PC-9 (cell line): Measurements from ENCODE around the gene TENM4. TPM values are rescaled to one million over a fixed set of nuclear protein-coding genes. Genes with fewer than 3 reads are reported as not detected.

Experiments
- BruUV-seq: library from RNA; stranded (reverse); fragments of 400-500 nt; replicated peaks from 2 replicates; lab custom pipeline; 2021; lab: Mats Ljungman, UMichigan
- CTCF ChIA-PET: fragments of 300-600 bp; sonication (Branson Sonifier 250); formaldehyde crosslinking; loops from one replicate; lab custom pipeline; 2022; ENCODE audit warnings: antibody characterized with exemption; lab: Charles Lee
- POLR2A ChIA-PET: fragments of 300-600 bp; sonication (Branson Sonifier 250); formaldehyde crosslinking; loops from one replicate; lab custom pipeline; 2022; ENCODE audit warnings: antibody characterized with exemption; ENCODE audit not compliant: unreplicated experiment; lab: Charles Lee
- DNase-seq, 2 experiments: peaks; one replicate each; pipeline versions ENCODE4 v3.0.0 to v3.0.0-alpha.2; 2015 to 2022; ENCODE audit warnings: mixed read lengths in 1 of 2
- H2AFZ ChIP-seq: fragments of 200-600 bp; sonication (generic); 2 replicates; pipeline ENCODE4 v1.8.1; 2017; ENCODE audit warnings: antibody characterized with exemption
- H3F3A ChIP-seq: fragments of 200-600 bp; sonication (generic); 2 replicates; pipeline ENCODE4 v1.8.1; 2017; ENCODE audit warnings: antibody characterized with exemption, mild to moderate bottlenecking, low read depth; ENCODE audit not compliant: insufficient read depth
- H3K27ac ChIP-seq: fragments of 200-600 bp; sonication (generic); 2 replicates; pipeline ENCODE4 v1.6.1; 2016; ENCODE audit warnings: mixed run types
- H3K27me3 ChIP-seq: fragments of 200-600 bp; sonication (generic); 2 replicates; pipeline ENCODE4 v1.6.1; 2016; ENCODE audit warnings: low read depth, mixed run types; ENCODE audit not compliant: insufficient read depth
- H3K36me3 ChIP-seq: fragments of 200-600 bp; sonication (generic); 2 replicates; pipeline ENCODE4 v1.6.1; 2016; ENCODE audit warnings: low read depth, mixed run types
- H3K4me1 ChIP-seq: fragments of 200-600 bp; sonication (generic); replicated peaks from 2 replicates; pipeline ENCODE4 v1.6.1; 2016; ENCODE audit warnings: mixed run types; ENCODE audit not compliant: insufficient read depth
- H3K4me2 ChIP-seq: fragments of 200-600 bp; sonication (generic); 2 replicates; pipeline ENCODE4 v1.6.1; 2017; ENCODE audit warnings: mixed run types
- H3K4me3 ChIP-seq: fragments of 200-600 bp; sonication (generic); 2 replicates; pipeline ENCODE4 v1.6.1; 2016; ENCODE audit warnings: mixed run types
- H3K79me2 ChIP-seq: fragments of 200-600 bp; sonication (generic); 2 replicates; pipeline ENCODE4 v1.6.1; 2017; ENCODE audit warnings: low read depth, mixed run types
- H3K9me2 ChIP-seq: fragments of 200-600 bp; sonication (generic); 2 replicates; pipeline ENCODE4 v1.8.1; 2017; ENCODE audit warnings: mild to moderate bottlenecking; ENCODE audit not compliant: insufficient read depth
- H3K9me3 ChIP-seq: fragments of 200-600 bp; sonication (generic); 2 replicates; pipeline ENCODE4 v1.8.1; 2016; ENCODE audit warnings: low read depth; ENCODE audit not compliant: insufficient read depth
- H4K20me1 ChIP-seq: fragments of 200-600 bp; sonication (generic); 2 replicates; pipeline ENCODE4 v1.8.1; 2017; ENCODE audit not compliant: insufficient read depth
- CTCF ChIP-seq: fragments of 200-600 bp; sonication (generic); conservative IDR thresholded peaks from 2 replicates; pipeline ENCODE4 v1.6.1; 2017; ENCODE audit warnings: mixed run types, antibody characterized with exemption, mild to moderate bottlenecking, moderate library complexity
- EZH2 ChIP-seq: fragments of 200-600 bp; sonication (generic); IDR thresholded peaks from 2 replicates; pipeline ENCODE4 v1.8.0; 2017; ENCODE audit warnings: antibody characterized with exemption, low read depth
- intact Hi-C: fragments of 100-400 bp; cut with micrococcal nuclease; formaldehyde crosslinking; loops from one replicate; pipeline ENCODE4 v1.10.0; 2022; ENCODE audit not compliant: unreplicated experiment
- total RNA-seq: library from RNA; stranded (reverse); gene quantifications from 2 replicates; pipeline ENCODE4 v1.2.3, GENCODE V29; 2021

TENM4 gene
- total RNA-seq, 1 experiment from 2014 or later, result not detected

DNA sequence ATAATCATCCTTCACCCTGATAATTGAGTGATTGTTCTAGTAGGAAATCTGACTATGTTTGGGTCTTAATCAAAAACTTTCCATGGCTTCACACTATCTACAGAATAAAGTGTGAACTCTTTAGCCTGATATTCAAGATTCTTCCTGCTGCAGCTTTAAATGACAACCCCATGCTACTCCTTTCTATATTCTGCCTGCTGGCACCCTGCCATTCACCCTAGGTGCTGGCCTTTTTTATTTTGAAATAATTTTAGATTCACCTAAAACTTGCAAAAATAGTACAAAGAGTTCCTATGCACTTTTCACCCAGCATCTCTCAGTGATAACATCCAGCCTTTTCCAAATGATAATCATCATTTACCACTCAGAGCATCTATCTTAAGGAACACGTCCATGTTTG, 502.8 kb downstream of the TENM4 start:
- no peaks in the 10 kb centered on the region for H3K9me3 ChIP-seq
- no peaks in the 10 kb centered on the region for H3K36me3 ChIP-seq
- ChIA-PET CTCF (no interaction called here), POLR2A (no interaction called here)
- H3K27ac ChIP-seq, result no peak overlapping the region
- intact Hi-C loops, result no loop called here
- no peaks in the 10 kb centered on the region for H3F3A ChIP-seq
- no peak for TF ChIP-seq EZH2
- no peak for TF ChIP-seq CTCF
- no peak overlapping the region for H3K4me3 ChIP-seq
- no peaks in the 10 kb centered on the region for H3K9me2 ChIP-seq
- H3K79me2 ChIP-seq, result no peaks in the 10 kb centered on the region
- no peak overlapping the region for H2AFZ ChIP-seq
- H3K4me1 ChIP-seq, result no peaks in the 10 kb centered on the region
- H3K4me2 ChIP-seq, result no peak overlapping the region
- peaks cover 41% of the 10 kb centered on the region for H3K27me3 ChIP-seq
- no peak for DNase-seq
- H4K20me1 ChIP-seq, result no peaks in the 10 kb centered on the region
- no TSS peak for BruUV-seq

DNA sequence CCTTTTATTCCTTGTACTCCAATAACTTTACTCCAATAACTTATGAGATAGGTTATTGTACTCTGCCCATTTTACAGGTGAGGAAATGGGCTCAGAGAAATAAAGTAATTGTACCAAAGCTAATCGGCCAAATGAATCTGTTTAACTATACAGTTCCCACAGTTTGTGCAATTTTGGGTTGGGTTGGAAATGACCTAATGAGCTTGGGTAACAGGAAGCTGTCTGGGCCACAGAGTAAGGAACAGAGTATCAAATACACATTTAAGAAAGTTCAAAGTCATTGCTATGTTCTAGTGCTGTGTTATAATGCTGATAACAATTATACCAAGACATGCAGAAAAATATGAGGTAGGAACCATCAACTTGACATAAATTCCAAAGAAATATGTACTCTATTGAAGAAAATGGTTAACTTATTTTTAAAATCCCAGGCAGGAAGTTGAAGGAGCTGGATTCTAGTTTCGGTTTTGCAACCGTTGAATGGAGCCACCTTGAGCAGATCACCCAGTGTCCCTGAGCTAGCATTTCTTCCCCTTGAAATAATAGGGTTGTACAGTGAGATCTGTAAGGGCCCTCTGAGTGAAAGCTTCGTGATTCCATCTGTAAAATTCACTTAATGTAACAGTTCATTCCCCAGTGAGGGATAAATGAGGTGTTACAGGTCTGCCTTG, 505.3 kb downstream of the TENM4 start:
- TF ChIP-seq CTCF (no peak), EZH2 (no peak)
- Histone ChIP-seq H2AFZ (no peak overlapping the region), H3K4me1 (no peaks in the 10 kb centered on the region), H3K4me3 (no peak overlapping the region), H3K36me3 (no peaks in the 10 kb centered on the region), H3K79me2 (no peaks in the 10 kb centered on the region), H3K27me3 (peaks cover 60% of the 10 kb centered on the region), H3K4me2 (peak overlapping the region; percentile 1; the same call in 1 of the 2 replicates), H4K20me1 (no peaks in the 10 kb centered on the region), H3K9me2 (no peaks in the 10 kb centered on the region), H3K27ac (no peak overlapping the region), H3K9me3 (no peaks in the 10 kb centered on the region), H3F3A (no peaks in the 10 kb centered on the region)
- no peak for DNase-seq
- BruUV-seq, result no TSS peak
- ChIA-PET CTCF (no interaction called here), POLR2A (no interaction called here)
- intact Hi-C loops, result no loop called here

- CTCF ChIA-PET, result no interaction called here
- H2AFZ ChIP-seq, result no peak overlapping the region
- H3K27me3 ChIP-seq, result peaks cover 64% of the 10 kb centered on the region
- no peaks in the 10 kb centered on the region for H3K79me2 ChIP-seq
- intact Hi-C loops, result no loop called here
- H4K20me1 ChIP-seq, result no peaks in the 10 kb centered on the region
- H3F3A ChIP-seq, result no peaks in the 10 kb centered on the region
- no peaks in the 10 kb centered on the region for H3K9me2 ChIP-seq
- H3K4me3 ChIP-seq, result no peak overlapping the region
- H3K9me3 ChIP-seq, result no peaks in the 10 kb centered on the region
- H3K4me2 ChIP-seq, result no peak overlapping the region
- H3K4me1 ChIP-seq, result no peaks in the 10 kb centered on the region
- POLR2A ChIA-PET, result no interaction called here
- no peak overlapping the region for H3K27ac ChIP-seq
- TF ChIP-seq EZH2 (no peak), CTCF (no peak)
- no peak for DNase-seq
- BruUV-seq, result no TSS peak
- H3K36me3 ChIP-seq, result no peaks in the 10 kb centered on the region
These were observed 507.5 kb downstream of the TENM4 start for GRCh38 chr11:78933350-78933749.
